Measurements from ENCODE around the gene TRIM44. TPM values are rescaled to one million over a fixed set of nuclear protein-coding genes. Genes with fewer than 3 reads are reported as not detected.

The TRIM44 gene
- polyA plus RNA-seq, 1 donor (not counting 4 experiments of a cell fraction or from before 2014, with no cell fraction given), result 48.3 TPM

GRCh38 chr11:35855671-35856070 is 193.1 kb downstream of the TRIM44 start:
- H3K9me3 ChIP-seq (ENCODE audit: control insufficient read depth, low read depth, low read length), result no peaks in the 10 kb centered on the region
- no peaks in the 10 kb centered on the region for H3K4me1 ChIP-seq (ENCODE audit: control insufficient read depth, extremely low read depth, insufficient read depth, low read length)
- H3K79me2 ChIP-seq (ENCODE audit: control insufficient read depth, insufficient read depth, low read length), result no peaks in the 10 kb centered on the region
- FAIRE-seq (no peak), DNase-seq (ENCODE audit: low read depth, low spot score) (no peak)
- H3K36me3 ChIP-seq (ENCODE audit: control insufficient read depth in 2 of 2, extremely low read depth in 1 of 2, insufficient read depth in 2 of 2, low read length in 2 of 2), result no peaks in the 10 kb centered on the region
- H3K27ac ChIP-seq (ENCODE audit: control insufficient read depth, insufficient read depth, low read length), result no peak overlapping the region
- H3K4me2 ChIP-seq (ENCODE audit: control insufficient read depth, extremely low read depth, insufficient read depth, low read depth, low read length), result no peak overlapping the region
- TF ChIP-seq EZH2 (IDR thresholded peaks at IDR 0.05; ENCODE audit: low read length), result no peak
- no peak for TF ChIP-seq CTCF (optimal IDR thresholded peaks at IDR 0.05 in 1 of 3, IDR thresholded peaks at IDR 0.05 in 1 of 3, conservative IDR thresholded peaks at IDR 0.05 in 1 of 3; ENCODE audit: extremely low read depth in 1 of 3, insufficient read depth in 2 of 3, low read length in 3 of 3)
- no peak overlapping the region for H2AFZ ChIP-seq (ENCODE audit: control insufficient read depth, low read length)
- H3K27me3 ChIP-seq (ENCODE audit: control insufficient read depth, extremely low read depth, insufficient read depth, low read length), result no peaks in the 10 kb centered on the region
- dilution Hi-C loops (cut with MboI; ENCODE audit: extremely low pct_ligation_motif_present, low sequenced_read_pairs), result no loop called here
- no peaks in the 10 kb centered on the region for H4K20me1 ChIP-seq (ENCODE audit: control insufficient read depth, extremely low read depth, insufficient read depth, low read length)
- no peaks in the 10 kb centered on the region for H3K9me1 ChIP-seq (ENCODE audit: control insufficient read depth, extremely low read depth, insufficient read depth, low read length)
- H3K9ac ChIP-seq (ENCODE audit: control insufficient read depth, extremely low read depth, insufficient read depth, low read length), result no peak overlapping the region
- H3K4me3 ChIP-seq (ENCODE audit: control insufficient read depth in 2 of 3, extremely low read depth in 1 of 3, insufficient read depth in 2 of 3, low read depth in 1 of 3, low read length in 3 of 3), result no peak overlapping the region

GRCh38 chr11:35856259-35856658 is 193.7 kb downstream of the TRIM44 start:
- dilution Hi-C loops (cut with MboI; ENCODE audit: extremely low pct_ligation_motif_present, low sequenced_read_pairs), result no loop called here
- no peaks in the 10 kb centered on the region for H4K20me1 ChIP-seq (ENCODE audit: control insufficient read depth, extremely low read depth, insufficient read depth, low read length)
- no peaks in the 10 kb centered on the region for H3K79me2 ChIP-seq (ENCODE audit: control insufficient read depth, insufficient read depth, low read length)
- no peak overlapping the region for H3K4me3 ChIP-seq (ENCODE audit: control insufficient read depth in 2 of 3, extremely low read depth in 1 of 3, insufficient read depth in 2 of 3, low read depth in 1 of 3, low read length in 3 of 3)
- DNase-seq (ENCODE audit: low read depth, low spot score) (no peak), FAIRE-seq (no peak)
- no peak for TF ChIP-seq CTCF (optimal IDR thresholded peaks at IDR 0.05 in 1 of 3, IDR thresholded peaks at IDR 0.05 in 1 of 3, conservative IDR thresholded peaks at IDR 0.05 in 1 of 3; ENCODE audit: extremely low read depth in 1 of 3, insufficient read depth in 2 of 3, low read length in 3 of 3)
- TF ChIP-seq EZH2 (IDR thresholded peaks at IDR 0.05; ENCODE audit: low read length), result no peak
- H3K9me1 ChIP-seq (ENCODE audit: control insufficient read depth, extremely low read depth, insufficient read depth, low read length), result no peaks in the 10 kb centered on the region
- no peaks in the 10 kb centered on the region for H3K9me3 ChIP-seq (ENCODE audit: control insufficient read depth, low read depth, low read length)
- no peaks in the 10 kb centered on the region for H3K27me3 ChIP-seq (ENCODE audit: control insufficient read depth, extremely low read depth, insufficient read depth, low read length)
- no peak overlapping the region for H3K4me2 ChIP-seq (ENCODE audit: control insufficient read depth, extremely low read depth, insufficient read depth, low read depth, low read length)
- H3K36me3 ChIP-seq (ENCODE audit: control insufficient read depth in 2 of 2, extremely low read depth in 1 of 2, insufficient read depth in 2 of 2, low read length in 2 of 2), result no peaks in the 10 kb centered on the region
- no peak overlapping the region for H3K9ac ChIP-seq (ENCODE audit: control insufficient read depth, extremely low read depth, insufficient read depth, low read length)
- H3K4me1 ChIP-seq (ENCODE audit: control insufficient read depth, extremely low read depth, insufficient read depth, low read length), result no peaks in the 10 kb centered on the region
- no peak overlapping the region for H3K27ac ChIP-seq (ENCODE audit: control insufficient read depth, insufficient read depth, low read length)
- H2AFZ ChIP-seq (ENCODE audit: control insufficient read depth, low read length), result no peak overlapping the region
